ENCODE data around the gene POLA1. TPM values are rescaled to one million over a fixed set of nuclear protein-coding genes. Genes with fewer than 3 reads are reported as not detected.

Gene POLA1
- total and polyA plus RNA-seq, 7 donors: 3.5 to 9.4 (median 6.8) TPM

DNA sequence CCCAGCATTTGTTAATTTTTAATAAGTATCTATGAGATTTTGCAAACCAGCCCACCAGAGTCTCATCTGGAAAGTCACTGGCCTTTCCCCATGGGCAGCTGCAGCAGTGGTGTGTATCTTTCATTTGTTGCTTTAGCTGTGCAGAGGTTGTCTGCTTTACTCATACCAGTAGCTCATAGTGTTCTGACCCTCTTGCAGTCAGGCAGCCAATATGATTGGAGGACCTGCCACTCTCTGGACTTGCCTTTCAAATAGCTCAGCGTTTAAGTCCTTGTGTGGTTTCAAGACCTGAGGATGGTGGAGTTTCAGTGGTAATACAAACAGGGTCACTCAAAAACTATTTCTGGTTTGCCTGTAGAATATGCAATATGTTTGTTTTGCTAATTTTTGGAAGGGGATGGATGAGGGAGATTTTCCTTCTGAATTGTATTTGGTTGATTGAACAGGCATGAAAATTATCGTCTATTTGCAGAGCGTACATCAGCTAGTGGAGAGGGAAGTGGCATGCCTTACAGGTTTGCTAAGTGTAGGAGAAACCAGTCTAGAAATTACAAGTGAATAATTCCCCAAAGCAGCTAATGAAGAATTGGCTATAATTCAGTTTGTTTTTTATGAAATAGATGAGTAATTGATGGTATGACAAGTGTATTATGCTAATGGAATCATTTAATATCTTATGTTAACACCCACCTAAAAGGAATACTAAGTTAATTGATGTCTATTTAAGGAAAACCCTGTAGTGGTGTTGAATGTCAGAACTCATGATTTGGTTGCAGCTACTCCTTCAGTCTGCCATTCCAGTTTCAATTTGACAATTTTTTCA is 8.9 kb downstream of the POLA1 start:
- peaks cover 0 to under 1% (median 0%) of the 10 kb centered on the region in 3 donors for H3K27me3 ChIP-seq (ENCODE audit: insufficient read depth in 3 of 3, low read length in 2 of 3)
- H3K4me3 ChIP-seq: no peak overlapping the region
- intact Hi-C loops (cut with DNase I): no loop called here
- H3K4me1 ChIP-seq: no peaks in the 10 kb centered on the region
- H3K27ac ChIP-seq: no peak overlapping the region
- no peaks in the 10 kb centered on the region for H3K9me3 ChIP-seq
- TF ChIP-seq, protein P1, sequence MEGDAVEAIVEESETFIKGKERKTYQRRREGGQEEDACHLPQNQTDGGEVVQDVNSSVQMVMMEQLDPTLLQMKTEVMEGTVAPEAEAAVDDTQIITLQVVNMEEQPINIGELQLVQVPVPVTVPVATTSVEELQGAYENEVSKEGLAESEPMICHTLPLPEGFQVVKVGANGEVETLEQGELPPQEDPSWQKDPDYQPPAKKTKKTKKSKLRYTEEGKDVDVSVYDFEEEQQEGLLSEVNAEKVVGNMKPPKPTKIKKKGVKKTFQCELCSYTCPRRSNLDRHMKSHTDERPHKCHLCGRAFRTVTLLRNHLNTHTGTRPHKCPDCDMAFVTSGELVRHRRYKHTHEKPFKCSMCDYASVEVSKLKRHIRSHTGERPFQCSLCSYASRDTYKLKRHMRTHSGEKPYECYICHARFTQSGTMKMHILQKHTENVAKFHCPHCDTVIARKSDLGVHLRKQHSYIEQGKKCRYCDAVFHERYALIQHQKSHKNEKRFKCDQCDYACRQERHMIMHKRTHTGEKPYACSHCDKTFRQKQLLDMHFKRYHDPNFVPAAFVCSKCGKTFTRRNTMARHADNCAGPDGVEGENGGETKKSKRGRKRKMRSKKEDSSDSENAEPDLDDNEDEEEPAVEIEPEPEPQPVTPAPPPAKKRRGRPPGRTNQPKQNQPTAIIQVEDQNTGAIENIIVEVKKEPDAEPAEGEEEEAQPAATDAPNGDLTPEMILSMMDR (IDR thresholded peaks at IDR 0.05): no peak
- WGBS, 3 donors: 94 to 98% (median 95%) methylated on average over 3 of the region's 3 CpGs
- ATAC-seq (no peak), DNase-seq (no peak)
- peaks cover 0 to 50% of the 10 kb centered on the region in 2 donors for H3K36me3 ChIP-seq (ENCODE audit: insufficient read depth in 1 of 2, low read depth in 1 of 2)

DNA sequence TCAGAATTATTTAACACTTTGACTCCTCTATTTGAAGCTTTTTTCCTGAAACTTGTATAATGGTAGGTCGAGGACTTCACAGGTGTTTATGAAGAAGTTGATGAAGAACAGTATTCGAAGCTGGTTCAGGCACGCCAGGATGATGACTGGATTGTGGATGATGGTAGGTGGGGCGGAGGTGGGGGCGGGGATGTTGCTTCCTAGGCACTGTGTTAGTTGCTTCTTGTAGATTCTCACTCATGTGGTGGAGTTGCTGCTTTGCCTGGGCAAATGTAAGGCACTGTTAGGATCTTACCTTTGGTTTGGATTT is 9.4 kb downstream of the POLA1 start:
- no peak for DNase-seq
- H3K4me1 ChIP-seq: no peaks in the 10 kb centered on the region
- no peak overlapping the region for H3K27ac ChIP-seq
- TF ChIP-seq, protein P1 (IDR thresholded peaks at IDR 0.05): no peak
- no peak overlapping the region for H3K4me3 ChIP-seq
- no peaks in the 10 kb centered on the region for H3K9me3 ChIP-seq
- intact Hi-C loops (cut with DNase I): no loop called here
- WGBS, 3 donors: 74 to 100% (median 98%) methylated on average over 5 of the region's 5 CpGs
- peaks cover 0 to 4% (median 0%) of the 10 kb centered on the region in 3 donors for H3K27me3 ChIP-seq (ENCODE audit: insufficient read depth in 3 of 3, low read length in 2 of 3)
- peaks cover 0 to 50% of the 10 kb centered on the region in 2 donors for H3K36me3 ChIP-seq (ENCODE audit: insufficient read depth in 1 of 2, low read depth in 1 of 2)
- no peak for ATAC-seq

DNA sequence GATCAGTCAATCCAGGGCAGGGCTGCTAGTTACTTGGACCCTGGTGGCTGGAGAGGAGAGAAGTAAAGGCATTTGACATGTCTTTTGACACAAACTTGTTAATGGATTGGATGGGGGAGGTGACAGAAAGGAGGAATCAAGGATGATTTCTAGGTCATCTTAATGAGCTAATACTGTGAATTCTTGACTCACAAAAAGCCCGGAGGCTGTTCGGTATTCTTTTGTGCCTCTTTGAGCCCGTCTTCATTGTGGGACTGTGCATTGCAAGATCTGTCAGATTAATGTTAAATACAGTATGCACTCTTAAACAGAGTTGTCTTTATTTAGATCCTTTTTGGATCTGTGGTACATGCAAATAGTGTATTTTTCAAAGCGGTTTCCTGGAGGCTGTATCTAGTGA is 25.1 kb downstream of the POLA1 start:
- TF ChIP-seq, protein P1 (IDR thresholded peaks at IDR 0.05): no peak
- intact Hi-C loops (cut with DNase I): no loop called here
- 82 to 100% (median 96%) methylated on average over 4 of the region's 4 CpGs for WGBS, 3 donors

DNA sequence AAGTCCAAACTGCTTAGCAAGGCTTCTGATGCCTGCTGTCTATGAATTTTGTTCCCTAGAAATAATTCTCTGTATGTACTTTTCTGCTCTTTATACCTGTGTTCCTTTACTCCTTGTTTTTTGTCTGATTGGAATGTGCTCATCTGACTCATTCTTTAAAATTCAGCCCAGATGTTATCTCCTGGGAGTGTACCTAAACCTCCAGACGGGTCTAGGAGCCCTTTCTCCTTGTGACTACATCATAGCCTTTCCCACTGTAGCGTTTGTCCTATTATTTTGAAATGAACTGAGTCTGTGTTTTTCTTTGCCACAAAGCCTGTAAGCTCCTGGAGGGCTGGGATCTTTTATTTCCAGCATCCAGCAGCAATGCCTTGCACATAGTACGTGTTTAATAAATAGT is 26.3 kb downstream of the POLA1 start:
- H3K4me1 ChIP-seq: no peaks in the 10 kb centered on the region
- H3K27me3 ChIP-seq (ENCODE audit: insufficient read depth in 3 of 3, low read length in 2 of 3): no peaks in the 10 kb centered on the region
- H3K4me3 ChIP-seq: no peak overlapping the region
- DNase-seq (no peak), ATAC-seq (no peak)
- H3K36me3 ChIP-seq (ENCODE audit: insufficient read depth in 1 of 2, low read depth in 1 of 2): peaks cover 6 to 47% of the 10 kb centered on the region in 2 donors
- TF ChIP-seq, protein P1 (IDR thresholded peaks at IDR 0.05): no peak
- intact Hi-C loops (cut with DNase I): no loop called here
- 32 to 48% (median 45%) methylated on average over 3 of the region's 3 CpGs for WGBS, 3 donors
- H3K9me3 ChIP-seq: no peaks in the 10 kb centered on the region
- H3K27ac ChIP-seq: no peak overlapping the region

More for the DNA sequence above, 25.1 kb downstream of the POLA1 start:
- no peak for ATAC-seq
- Histone ChIP-seq H3K9me3 (no peaks in the 10 kb centered on the region), H3K27me3 (ENCODE audit: insufficient read depth in 3 of 3, low read length in 2 of 3) (no peaks in the 10 kb centered on the region), H3K4me1 (no peaks in the 10 kb centered on the region), H3K4me3 (no peak overlapping the region), H3K36me3 (ENCODE audit: insufficient read depth in 1 of 2, low read depth in 1 of 2) (peaks cover 6 to 55% of the 10 kb centered on the region in 2 donors), H3K27ac (no peak overlapping the region)
- no peak for DNase-seq

DNA sequence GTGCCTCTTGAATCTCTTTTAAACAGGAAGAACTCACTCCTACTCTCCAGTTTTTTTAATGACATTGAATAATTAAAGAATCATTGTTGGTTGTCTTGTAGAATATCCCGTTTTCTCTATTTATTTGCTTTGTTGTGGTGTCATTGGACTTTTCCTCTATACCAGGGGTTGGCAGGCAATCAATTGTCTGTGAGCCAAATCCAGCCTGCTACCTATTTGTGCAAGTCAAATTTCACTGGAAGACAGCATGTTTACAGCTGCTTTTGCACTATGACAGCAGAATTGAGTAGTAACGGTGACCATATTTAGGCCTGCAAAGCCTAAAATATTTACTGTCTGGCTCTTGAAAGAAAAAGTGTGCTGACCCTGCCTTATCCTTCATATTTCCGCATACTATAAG is 34.8 kb downstream of the POLA1 start:
- TF ChIP-seq, protein P1 (IDR thresholded peaks at IDR 0.05): no peak
- peaks cover 0 to 43% of the 10 kb centered on the region in 2 donors for H3K36me3 ChIP-seq (ENCODE audit: insufficient read depth in 1 of 2, low read depth in 1 of 2)
- WGBS, 3 donors: 68 to 80% (median 70%) methylated on average over 3 of the region's 3 CpGs
- DNase-seq: no peak
- no peak for ATAC-seq
- no peaks in the 10 kb centered on the region for H3K4me1 ChIP-seq
- intact Hi-C loops (cut with DNase I): no loop called here
- no peaks in the 10 kb centered on the region for H3K27me3 ChIP-seq (ENCODE audit: insufficient read depth in 3 of 3, low read length in 2 of 3)
- no peak overlapping the region for H3K4me3 ChIP-seq
- H3K9me3 ChIP-seq: no peaks in the 10 kb centered on the region
- H3K27ac ChIP-seq: no peak overlapping the region

Data from psoas muscle (tissue), 8 donors.